ENCODE data around the gene DPF3. TPM values are rescaled to one million over a fixed set of nuclear protein-coding genes. Genes with fewer than 3 reads are reported as not detected.

Gene DPF3
- total and polyA plus RNA-seq, 2 experiments from 2014 or later: 6.8 to 7.9 TPM

- peaks cover 7% of the 10 kb centered on the region; the same call in 1 of the 2 replicates for H3K36me3 ChIP-seq (ENCODE audit: low read depth)
- no peak for TF ChIP-seq EZH2 (IDR thresholded peaks at IDR 0.05; ENCODE audit: insufficient read depth, poor library complexity, severe bottlenecking)
- TF ChIP-seq EZH2phosphoT487 (IDR thresholded peaks at IDR 0.05; ENCODE audit: insufficient read depth, low read depth): no peak
- 33 to 34% methylated on average over 3 of the region's 3 CpGs for WGBS, 2 experiments (ENCODE audit: low coverage in 1 of 2, low lambda C conversion rate in 2 of 2, missing lambda C conversion rate in 2 of 2)
- H3K9me3 ChIP-seq (ENCODE audit: low read depth): peaks cover 3% of the 10 kb centered on the region
- no peaks in the 10 kb centered on the region for H3K9me2 ChIP-seq (ENCODE audit: insufficient read depth)
- no peaks in the 10 kb centered on the region for H4K20me1 ChIP-seq (ENCODE audit: insufficient read depth)
- H3K4me2 ChIP-seq (ENCODE audit: unreplicated experiment): no peak overlapping the region
- no peak overlapping the region for H3K27ac ChIP-seq
- H3F3A ChIP-seq (ENCODE audit: insufficient read depth): peaks cover 9% of the 10 kb centered on the region; the same call in 1 of the 2 replicates
- H3K79me2 ChIP-seq (ENCODE audit: insufficient read depth): peaks cover 25% of the 10 kb centered on the region
- no peak overlapping the region for H2AFZ ChIP-seq
- H3K9ac ChIP-seq: no peak overlapping the region
- H3K27me3 ChIP-seq (replicated peaks; ENCODE audit: insufficient read depth): no peaks in the 10 kb centered on the region
- no peak overlapping the region for H3K4me3 ChIP-seq
- no peak for DNase-seq
- in situ Hi-C loops (cut with MboI): no loop called here
- H3K4me1 ChIP-seq (ENCODE audit: insufficient read depth): peaks cover 10% of the 10 kb centered on the region
Observed at GRCh38 chr14:72755766-72756165, 138.1 kb downstream of the DPF3 start.

- no peak overlapping the region for H3K4me2 ChIP-seq (ENCODE audit: unreplicated experiment)
- no peaks in the 10 kb centered on the region for H3K27me3 ChIP-seq (replicated peaks; ENCODE audit: insufficient read depth)
- in situ Hi-C loops (cut with MboI): no loop called here
- no peak overlapping the region for H3K27ac ChIP-seq
- DNase-seq: no peak
- peaks cover 7% of the 10 kb centered on the region; the same call in 1 of the 2 replicates for H3K36me3 ChIP-seq (ENCODE audit: low read depth)
- H3K4me3 ChIP-seq: no peak overlapping the region
- H3K9me3 ChIP-seq (ENCODE audit: low read depth): peaks cover 3% of the 10 kb centered on the region
- 75% methylated on average over 4 of the region's 4 CpGs for WGBS, 2 experiments (ENCODE audit: low coverage in 1 of 2, low lambda C conversion rate in 2 of 2, missing lambda C conversion rate in 2 of 2)
- H3F3A ChIP-seq (ENCODE audit: insufficient read depth): peaks cover 9% of the 10 kb centered on the region; the same call in 1 of the 2 replicates
- peaks cover 25% of the 10 kb centered on the region for H3K79me2 ChIP-seq (ENCODE audit: insufficient read depth)
- no peak overlapping the region for H2AFZ ChIP-seq
- TF ChIP-seq EZH2phosphoT487 (IDR thresholded peaks at IDR 0.05; ENCODE audit: insufficient read depth, low read depth): no peak
- no peak for TF ChIP-seq EZH2 (IDR thresholded peaks at IDR 0.05; ENCODE audit: insufficient read depth, poor library complexity, severe bottlenecking)
- peaks cover 10% of the 10 kb centered on the region for H3K4me1 ChIP-seq (ENCODE audit: insufficient read depth)
- H3K9me2 ChIP-seq (ENCODE audit: insufficient read depth): no peaks in the 10 kb centered on the region
- no peak overlapping the region for H3K9ac ChIP-seq
- no peaks in the 10 kb centered on the region for H4K20me1 ChIP-seq (ENCODE audit: insufficient read depth)
Observed at GRCh38 chr14:72754949-72755348, 139.0 kb downstream of the DPF3 start.

DNA sequence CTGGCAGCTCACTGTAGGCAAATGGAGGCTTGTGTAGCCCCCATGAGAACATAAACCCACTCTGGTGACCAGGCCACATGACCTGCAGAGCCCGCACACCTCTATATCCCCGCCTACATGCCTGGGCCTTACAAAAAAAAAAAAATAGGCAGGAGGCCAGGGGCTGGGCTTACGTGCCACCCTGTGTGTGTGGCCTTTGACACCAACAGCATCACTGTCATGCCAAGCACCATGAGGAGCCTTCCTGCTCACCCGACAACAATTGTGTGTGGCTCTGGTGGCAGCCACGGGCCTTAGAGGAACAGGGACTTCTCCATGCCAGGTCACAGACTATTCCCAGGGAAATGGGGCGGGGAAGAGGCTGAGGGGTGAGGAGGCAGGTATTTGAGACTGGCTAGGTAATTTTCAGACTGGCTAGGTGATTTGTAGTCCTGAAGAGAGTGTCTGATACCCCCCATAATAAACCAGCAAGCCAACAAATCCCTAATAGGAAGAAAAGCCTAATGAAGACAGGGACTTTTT is 140.0 kb downstream of the DPF3 start:
- Histone ChIP-seq H3K27ac (no peak overlapping the region), H3K4me3 (no peak overlapping the region), H3K9ac (no peak overlapping the region), H3K9me3 (ENCODE audit: low read depth) (peaks cover 3% of the 10 kb centered on the region), H3K4me2 (ENCODE audit: unreplicated experiment) (no peak overlapping the region), H3F3A (ENCODE audit: insufficient read depth) (peaks cover 9% of the 10 kb centered on the region; the same call in 1 of the 2 replicates), H3K79me2 (ENCODE audit: insufficient read depth) (peaks cover 15% of the 10 kb centered on the region), H3K4me1 (ENCODE audit: insufficient read depth) (peaks cover 10% of the 10 kb centered on the region), H4K20me1 (ENCODE audit: insufficient read depth) (no peaks in the 10 kb centered on the region), H3K27me3 (replicated peaks; ENCODE audit: insufficient read depth) (no peaks in the 10 kb centered on the region), H3K36me3 (ENCODE audit: low read depth) (peaks cover 7% of the 10 kb centered on the region; the same call in 1 of the 2 replicates), H2AFZ (no peak overlapping the region), H3K9me2 (ENCODE audit: insufficient read depth) (no peaks in the 10 kb centered on the region)
- TF ChIP-seq EZH2 (IDR thresholded peaks at IDR 0.05; ENCODE audit: insufficient read depth, poor library complexity, severe bottlenecking): no peak
- TF ChIP-seq EZH2phosphoT487 (IDR thresholded peaks at IDR 0.05; ENCODE audit: insufficient read depth, low read depth): no peak
- in situ Hi-C loops (cut with MboI): no loop called here
- WGBS, 2 experiments (ENCODE audit: low coverage in 1 of 2, low lambda C conversion rate in 2 of 2, missing lambda C conversion rate in 2 of 2): 90 to 94% methylated on average over 6 of the region's 6 CpGs
- no peak for DNase-seq

- Histone ChIP-seq H3K36me3 (ENCODE audit: low read depth) (peaks cover 13% of the 10 kb centered on the region; the same call in 1 of the 2 replicates), H3K4me3 (no peak overlapping the region), H3K9ac (no peak overlapping the region), H3K4me1 (ENCODE audit: insufficient read depth) (peaks cover 10% of the 10 kb centered on the region), H3F3A (ENCODE audit: insufficient read depth) (peaks cover 9% of the 10 kb centered on the region; the same call in 1 of the 2 replicates), H3K9me3 (ENCODE audit: low read depth) (peaks cover 2% of the 10 kb centered on the region), H3K79me2 (ENCODE audit: insufficient read depth) (0 out of 2 replicates have a peak, but pooled peaks cover 7% of the 10 kb centered on the region), H2AFZ (no peak overlapping the region), H3K9me2 (ENCODE audit: insufficient read depth) (no peaks in the 10 kb centered on the region), H3K27me3 (replicated peaks; ENCODE audit: insufficient read depth) (no peaks in the 10 kb centered on the region), H3K27ac (no peak overlapping the region), H3K4me2 (ENCODE audit: unreplicated experiment) (no peak overlapping the region), H4K20me1 (ENCODE audit: insufficient read depth) (no peaks in the 10 kb centered on the region)
- TF ChIP-seq EZH2phosphoT487 (IDR thresholded peaks at IDR 0.05; ENCODE audit: insufficient read depth, low read depth): no peak
- no peak for DNase-seq
- in situ Hi-C loops (cut with MboI): no loop called here
- 73 to 76% methylated on average over 8 of the region's 8 CpGs for WGBS, 2 experiments (ENCODE audit: low coverage in 1 of 2, low lambda C conversion rate in 2 of 2, missing lambda C conversion rate in 2 of 2)
Observed at GRCh38 chr14:72753044-72753710, 140.7 kb downstream of the DPF3 start.

Data from GM23248 (cell line).